Hepatocyte (in vitro differentiated cells): ENCODE measurements around the gene ITGB3. TPM values are rescaled to one million over a fixed set of nuclear protein-coding genes. Genes with fewer than 3 reads are reported as not detected.
A peak's percentile ranks its signal among the peaks of the same experiment; 100 is the strongest.
"Not testable (repeated sequence)": the region's sequence is repeated elsewhere in the genome, so short reads cannot be mapped to it uniquely, and the experiment has no call there.

Experiments
- DNase-seq: peaks from one replicate; pipeline ENCODE4 v3.0.0-alpha.2; 2016; ENCODE audit warnings: low spot score
- H2AFZ ChIP-seq: fragments of 200-600 bp; sonication (generic); 2 replicates; pipeline ENCODE4 v1.6.0; 2016; ENCODE audit warnings: antibody characterized with exemption, mild to moderate bottlenecking
- H3K27ac ChIP-seq: fragments of 200-600 bp; sonication (generic); 2 replicates; pipeline ENCODE4 v1.5.1; 2016; ENCODE audit warnings: mild to moderate bottlenecking
- H3K27me3 ChIP-seq: fragments of 200-600 bp; sonication (generic); 2 replicates; pipeline ENCODE4 v1.6.1; 2016
- H3K36me3 ChIP-seq: fragments of 200-600 bp; sonication (generic); replicated peaks from 2 replicates; pipeline ENCODE4 v1.5.1; 2016; ENCODE audit warnings: low read depth; ENCODE audit not compliant: insufficient read depth
- H3K4me1 ChIP-seq: fragments of 200-600 bp; sonication (generic); 2 replicates; pipeline ENCODE4 v1.5.1; 2016; ENCODE audit warnings: mild to moderate bottlenecking, moderate library complexity; ENCODE audit not compliant: insufficient read depth
- H3K4me2 ChIP-seq: fragments of 200-600 bp; sonication (generic); 2 replicates; pipeline ENCODE4 v1.6.0; 2016
- H3K4me3 ChIP-seq: fragments of 200-600 bp; sonication (generic); 2 replicates; pipeline ENCODE4 v1.5.1; 2016; ENCODE audit warnings: mild to moderate bottlenecking
- H3K79me2 ChIP-seq: fragments of 200-600 bp; sonication (generic); 2 replicates; pipeline ENCODE4 v1.6.0; 2017; ENCODE audit warnings: mild to moderate bottlenecking
- H3K9me2 ChIP-seq: fragments of 200-600 bp; sonication (generic); replicated peaks from 2 replicates; pipeline ENCODE4 v1.6.0; 2017; ENCODE audit warnings: mild to moderate bottlenecking; ENCODE audit not compliant: insufficient read depth
- H3K9me3 ChIP-seq: fragments of 200-600 bp; sonication (generic); 2 replicates; pipeline ENCODE4 v1.5.1; 2016; ENCODE audit warnings: low read depth, mild to moderate bottlenecking
- H4K20me1 ChIP-seq: fragments of 200-600 bp; sonication (generic); 2 replicates; pipeline ENCODE4 v1.6.0; 2016; ENCODE audit warnings: mild to moderate bottlenecking; ENCODE audit not compliant: insufficient read depth, poor library complexity, severe bottlenecking
- CTCF ChIP-seq: fragments of 200-600 bp; sonication (generic); IDR thresholded peaks from 2 replicates; pipeline ENCODE4 v1.5.1; 2016; ENCODE audit warnings: antibody characterized with exemption, mild to moderate bottlenecking; ENCODE audit not compliant: poor library complexity
- EZH2 ChIP-seq: fragments of 200-600 bp; sonication (generic); IDR thresholded peaks from 2 replicates; pipeline ENCODE4 v1.6.1; 2016; ENCODE audit warnings: antibody characterized with exemption, mild to moderate bottlenecking, borderline replicate concordance
- EZH2phosphoT487 ChIP-seq: fragments of 200-600 bp; sonication (generic); IDR thresholded peaks from one replicate; pipeline ENCODE4 v1.6.1; 2018; ENCODE audit warnings: antibody characterized with exemption, mild to moderate bottlenecking, low read depth, moderate library complexity; ENCODE audit not compliant: unreplicated experiment, severe bottlenecking
- WGBS: methylation state at CpG from one replicate; pipeline ENCODE4 v1.1.6; 2016; ENCODE audit warnings: low lambda C conversion rate; ENCODE audit errors: missing lambda C conversion rate; 5-methylcytosine and 5-hydroxymethylcytosine counted together
- polyA plus RNA-seq: library from polyadenylated mRNA; unstranded; fragments of >200 nt; fragmentation: Nextera tagmentation; extraction: Ambion mirVana; gene quantifications from 2 replicates; pipeline ENCODE4 v1.2.1, GENCODE V29; 2016
- total RNA-seq: library from RNA; depleted of rRNA; stranded (reverse); fragments of >200 nt; gene quantifications from 2 replicates; pipeline ENCODE4 v1.2.3, GENCODE V29; 2014

The ITGB3 gene
- total and polyA plus RNA-seq, 2 experiments from 2014 or later, result 0.66 to 1.4 TPM

DNA sequence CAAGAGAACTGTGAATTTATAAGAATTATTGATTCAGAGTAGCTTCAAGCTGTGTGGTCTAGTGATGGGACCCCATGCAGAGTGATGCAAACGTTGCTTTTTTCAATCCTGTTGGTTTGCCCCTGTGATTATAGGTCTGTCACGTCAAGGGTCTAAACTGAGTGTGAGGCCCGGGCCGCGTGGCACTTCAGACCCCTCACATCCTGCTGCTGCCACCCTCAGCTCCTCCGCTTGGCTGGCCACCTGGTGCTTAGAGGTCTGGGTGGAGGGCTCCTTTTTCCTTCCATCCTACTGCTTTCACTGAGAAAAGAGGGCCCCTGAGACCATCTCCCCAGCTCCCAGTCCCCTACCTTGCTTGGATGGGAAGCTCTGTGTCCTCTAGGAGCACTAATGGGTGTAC is 32.5 kb upstream of the ITGB3 start:
- H2AFZ ChIP-seq, result no peak overlapping the region
- no peaks in the 10 kb centered on the region for H3K79me2 ChIP-seq
- TF ChIP-seq EZH2 (no peak), EZH2phosphoT487 (no peak), CTCF (no peak)
- H4K20me1 ChIP-seq, result no peaks in the 10 kb centered on the region
- H3K4me3 ChIP-seq, result no peak overlapping the region
- no peak overlapping the region for H3K27ac ChIP-seq
- DNase-seq, result no peak
- H3K36me3 ChIP-seq, result no peaks in the 10 kb centered on the region
- H3K4me1 ChIP-seq, result peaks cover 15% of the 10 kb centered on the region
- H3K9me3 ChIP-seq, result peaks cover 6% of the 10 kb centered on the region
- H3K27me3 ChIP-seq, result no peaks in the 10 kb centered on the region
- 88% methylated on average over 6 of the region's 6 CpGs for WGBS
- peak overlapping the region; percentile 22 for H3K4me2 ChIP-seq
- H3K9me2 ChIP-seq, result no peaks in the 10 kb centered on the region

- peaks cover 6% of the 10 kb centered on the region for H3K9me3 ChIP-seq
- H3K27ac ChIP-seq, result no peak overlapping the region
- 89% methylated on average over 4 of the region's 4 CpGs for WGBS
- H3K36me3 ChIP-seq, result no peaks in the 10 kb centered on the region
- H2AFZ ChIP-seq, result no peak overlapping the region
- no peaks in the 10 kb centered on the region for H3K27me3 ChIP-seq
- H3K79me2 ChIP-seq, result no peaks in the 10 kb centered on the region
- H4K20me1 ChIP-seq, result no peaks in the 10 kb centered on the region
- H3K4me1 ChIP-seq, result peaks cover 15% of the 10 kb centered on the region
- TF ChIP-seq EZH2 (no peak), EZH2phosphoT487 (no peak), CTCF (no peak)
- DNase-seq, result no peak
- H3K4me2 ChIP-seq, result no peak overlapping the region
- no peaks in the 10 kb centered on the region for H3K9me2 ChIP-seq
- H3K4me3 ChIP-seq, result no peak overlapping the region
These were observed 31.6 kb upstream of the ITGB3 start for GRCh38 chr17:47222047-47222446.

GRCh38 chr17:47223007-47223406 is 30.6 kb upstream of the ITGB3 start:
- peak overlapping the region; percentile 81 for H3K27ac ChIP-seq
- H3K4me2 ChIP-seq, result no peak overlapping the region
- no peaks in the 10 kb centered on the region for H3K36me3 ChIP-seq
- no peaks in the 10 kb centered on the region for H3K79me2 ChIP-seq
- DNase-seq, result no peak
- 84% methylated on average over 3 of the region's 3 CpGs for WGBS
- H3K9me2 ChIP-seq, result no peaks in the 10 kb centered on the region
- H3K27me3 ChIP-seq, result no peaks in the 10 kb centered on the region
- no peaks in the 10 kb centered on the region for H4K20me1 ChIP-seq
- no peak overlapping the region for H3K4me3 ChIP-seq
- peaks cover 6% of the 10 kb centered on the region for H3K9me3 ChIP-seq
- peaks cover 15% of the 10 kb centered on the region for H3K4me1 ChIP-seq
- no peak for TF ChIP-seq EZH2phosphoT487
- TF ChIP-seq EZH2, result no peak
- no peak overlapping the region for H2AFZ ChIP-seq

DNA sequence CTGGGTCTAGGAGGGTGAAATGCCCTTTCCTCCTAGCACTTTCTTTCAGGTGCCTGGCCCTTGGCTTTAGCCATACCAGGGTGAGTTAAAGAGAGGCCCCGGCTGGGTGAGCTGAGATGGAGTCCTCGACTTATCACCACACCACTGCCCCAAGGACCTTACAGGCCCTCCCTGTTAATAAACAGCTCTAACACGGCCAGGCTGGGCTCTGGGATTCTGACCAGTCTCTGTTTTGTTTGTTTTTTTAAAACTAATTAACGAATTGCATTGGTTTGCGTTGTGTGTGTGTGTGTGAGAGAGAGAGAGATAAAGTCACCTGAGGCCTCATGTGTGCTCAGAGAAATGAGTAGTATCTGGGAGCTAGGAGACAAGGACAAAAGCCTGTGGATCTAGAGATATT is 30.2 kb upstream of the ITGB3 start:
- Histone ChIP-seq H3K9me2 (no peaks in the 10 kb centered on the region), H3K4me2 (no peak overlapping the region), H3K27ac (peak overlapping the region; percentile 81), H3K27me3 (no peaks in the 10 kb centered on the region), H4K20me1 (no peaks in the 10 kb centered on the region), H3K4me1 (peaks cover 14% of the 10 kb centered on the region), H3K36me3 (no peaks in the 10 kb centered on the region), H2AFZ (no peak overlapping the region), H3K4me3 (no peak overlapping the region), H3K79me2 (no peaks in the 10 kb centered on the region), H3K9me3 (peaks cover 6% of the 10 kb centered on the region)
- 20% methylated on average over 5 of the region's 5 CpGs for WGBS
- DNase-seq, result peak; percentile 69
- no peak for TF ChIP-seq CTCF
- no peak for TF ChIP-seq EZH2phosphoT487
- TF ChIP-seq EZH2, result no peak

- not testable (repeated sequence) for H3K9me2 ChIP-seq
- peak overlapping the region; percentile 81 for H3K27ac ChIP-seq
- 100% methylated on average over 2 of the region's 2 CpGs for WGBS
These were observed 29.6 kb upstream of the ITGB3 start for GRCh38 chr17:47224077-47224476.

More at GRCh38 chr17:47224077-47224476, 29.6 kb upstream of the ITGB3 start:
- H3K79me2 ChIP-seq, H3K36me3 ChIP-seq, H3K4me3 ChIP-seq, H4K20me1 ChIP-seq, H3K27me3 ChIP-seq, H3K4me1 ChIP-seq, H3K9me3 ChIP-seq, H2AFZ ChIP-seq, DNase-seq, H3K4me2 ChIP-seq: not testable (repeated sequence)
